Upper lobe of right lung (tissue), 1 donor: ENCODE results near the gene SH3GLB1. TPM values are rescaled to one million over a fixed set of nuclear protein-coding genes. Genes with fewer than 3 reads are reported as not detected.
"Not testable (repeated sequence)": the region's sequence is repeated elsewhere in the genome, so short reads cannot be mapped to it uniquely, and the experiment has no call there.

ENCODE experiments used
- ATAC-seq: fragments of 200-7000 bp; cut with Tn5 transposase; one replicate; pipeline ENCODE4 v1.9.1; 2020; ENCODE audit warnings: mild to moderate bottlenecking, moderate library complexity
- DNase-seq: peaks from one replicate; pipeline ENCODE4 v3.0.0-alpha.2; 2020
- H3K27ac ChIP-seq: fragments of 200-600 bp; one replicate; pipeline ENCODE4 v1.8.0; 2022
- H3K27me3 ChIP-seq: fragments of 200-600 bp; one replicate; pipeline ENCODE4 v1.8.0; 2022; ENCODE audit warnings: mild to moderate bottlenecking
- H3K36me3 ChIP-seq: fragments of 200-600 bp; one replicate; pipeline ENCODE4 v1.8.0; 2022
- H3K4me1 ChIP-seq: fragments of 200-600 bp; one replicate; pipeline ENCODE4 v1.8.0; 2022
- H3K4me3 ChIP-seq: fragments of 200-600 bp; one replicate; pipeline ENCODE4 v1.8.0; 2022; ENCODE audit warnings: mild to moderate bottlenecking
- H3K9me3 ChIP-seq: fragments of 200-600 bp; one replicate; pipeline ENCODE4 v1.8.0; 2022
- CTCF ChIP-seq: fragments of 200-600 bp; IDR thresholded peaks from one replicate; pipeline ENCODE4 v1.8.0; 2022; ENCODE audit warnings: antibody characterized with exemption
- intact Hi-C: fragments of 100-400 bp; cut with DNase I; formaldehyde crosslinking; loops from one replicate; pipeline ENCODE4 v1.11.0; 2022
- total RNA-seq: library from RNA; stranded (reverse); fragmentation: NEBNext Ultra II Directional; extraction: Animal tissue kit (Norgen Biotek cat#: 25700); gene quantifications from one replicate; pipeline ENCODE4 v1.2.1, GENCODE V29; 2021
- donor health status: DM: no; HTN: yes; CAD: no; lungs with severe emphysema.

The SH3GLB1 gene
- total RNA-seq, 1 donor from 2014 or later: 105 TPM

- Histone ChIP-seq H3K9me3 (no peaks in the 10 kb centered on the region), H3K4me1 (no peaks in the 10 kb centered on the region), H3K36me3 (no peaks in the 10 kb centered on the region), H3K27ac (no peak overlapping the region), H3K27me3 (no peaks in the 10 kb centered on the region), H3K4me3 (no peak overlapping the region)
- no peak for TF ChIP-seq CTCF
- DNase-seq: no peak
- no peak for ATAC-seq
- intact Hi-C loops: no loop called here
Observed at GRCh38 chr1:86696522-86696921, 7.9 kb upstream of the SH3GLB1 start.

GRCh38 chr1:86699186-86699585, 5.2 kb upstream of the SH3GLB1 start:
- Histone ChIP-seq H3K27ac (no peak overlapping the region), H3K4me1 (peaks cover 11% of the 10 kb centered on the region), H3K36me3 (no peaks in the 10 kb centered on the region), H3K4me3 (no peak overlapping the region), H3K27me3 (no peaks in the 10 kb centered on the region), H3K9me3 (no peaks in the 10 kb centered on the region)
- intact Hi-C loops: no loop called here
- DNase-seq: no peak
- ATAC-seq: no peak
- TF ChIP-seq CTCF: no peak

- intact Hi-C loops: no loop called here
- DNase-seq (no peak), ATAC-seq (no peak)
- Histone ChIP-seq H3K27me3 (no peaks in the 10 kb centered on the region), H3K4me1 (peaks cover 19% of the 10 kb centered on the region), H3K27ac (no peak overlapping the region), H3K9me3 (no peaks in the 10 kb centered on the region), H3K4me3 (no peak overlapping the region), H3K36me3 (no peaks in the 10 kb centered on the region)
- TF ChIP-seq CTCF: no peak
Observed at GRCh38 chr1:86701731-86702130, 2.6 kb upstream of the SH3GLB1 start.

GRCh38 chr1:86702954-86703494, 1.4 kb upstream of the SH3GLB1 start:
- H3K27ac ChIP-seq: peak overlapping the region; percentile 99
- H3K9me3 ChIP-seq, H3K36me3 ChIP-seq, intact Hi-C loops, H3K27me3 ChIP-seq, ATAC-seq, DNase-seq: not testable (repeated sequence)
- peak overlapping the region; percentile 81 for H3K4me3 ChIP-seq
- H3K4me1 ChIP-seq: peaks cover 32% of the 10 kb centered on the region

GRCh38 chr1:86703696-86704457, 499 bp upstream of the SH3GLB1 start:
- Histone ChIP-seq H3K9me3 (no peaks in the 10 kb centered on the region), H3K4me3 (peak overlapping the region; percentile 81), H3K27ac (peak overlapping the region; percentile 99), H3K36me3 (no peaks in the 10 kb centered on the region), H3K27me3 (no peaks in the 10 kb centered on the region), H3K4me1 (peaks cover 39% of the 10 kb centered on the region)
- TF ChIP-seq CTCF: no peak
- DNase-seq: no peak
- peak; percentile 41 for ATAC-seq
- intact Hi-C loops: no loop called here

GRCh38 chr1:86704972-86705664, 742 bp downstream of the SH3GLB1 start:
- Histone ChIP-seq H3K9me3 (no peaks in the 10 kb centered on the region), H3K36me3 (no peaks in the 10 kb centered on the region), H3K4me1 (peaks cover 51% of the 10 kb centered on the region), H3K27me3 (no peaks in the 10 kb centered on the region), H3K4me3 (peak overlapping the region; percentile 81), H3K27ac (peak overlapping the region; percentile 99)
- intact Hi-C loops: no loop called here
- TF ChIP-seq CTCF: no peak
- ATAC-seq (peak; percentile 75), DNase-seq (no peak)
